T47D (cell line): Measurements from ENCODE around the gene RNU6-1.

Experiments
- DNase-seq, 2 experiments: peaks; one replicate each; pipeline versions ENCODE4 v3.0.0 to v3.0.0-alpha.2; 2011 to 2012; ENCODE audit warnings: low read depth in 1 of 2, low spot score in 1 of 2
- JUND ChIP-seq: IDR thresholded peaks from 2 replicates; pipeline ENCODE4 v1.6.1; 2012; ENCODE audit warnings: low read depth
- in situ Hi-C: cut with HindIII; loops from 2 replicates; pipeline ENCODE4 v1.10.0; 2016; ENCODE audit warnings: low sequenced_read_pairs, low pct_unique_long_range_greater_than_20kb

The RNU6-1 gene

DNA sequence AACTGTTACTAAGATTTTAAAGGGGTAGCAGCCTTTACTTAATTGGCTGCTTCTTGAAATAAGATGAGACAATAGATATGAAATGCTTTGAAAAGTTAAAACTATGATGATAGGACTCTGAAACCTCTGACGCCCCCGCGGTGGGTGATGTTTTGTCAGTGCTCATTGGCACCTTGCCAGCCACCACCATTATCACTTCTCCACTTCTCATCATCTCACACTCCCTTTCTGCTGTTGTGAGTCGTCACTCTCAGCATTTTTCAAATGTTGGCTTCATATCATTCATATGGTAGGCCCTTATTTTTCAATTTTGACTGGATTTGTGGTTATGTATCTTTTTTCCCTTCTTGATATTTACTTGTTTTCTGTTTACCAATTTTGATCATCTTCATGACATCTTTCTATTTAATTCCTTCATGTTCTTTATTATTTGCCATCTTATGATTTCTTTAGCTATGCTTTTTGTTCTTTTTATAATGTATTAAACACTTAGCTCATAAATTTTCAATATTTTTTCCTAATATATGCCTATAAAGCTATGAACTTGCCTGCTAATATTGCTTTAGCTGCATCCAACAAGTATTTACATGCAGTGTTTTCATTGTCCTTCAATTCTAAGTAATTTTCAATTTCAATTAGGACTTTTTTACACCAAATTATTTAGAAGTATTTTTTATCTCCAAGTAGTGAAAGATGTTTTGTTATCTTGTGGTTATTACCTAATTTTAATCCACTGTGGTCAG, 44.8 kb downstream of the RNU6-1 start:
- no peak for TF ChIP-seq JUND
- DNase-seq, result no peak
- in situ Hi-C loops, result no loop called here

DNA sequence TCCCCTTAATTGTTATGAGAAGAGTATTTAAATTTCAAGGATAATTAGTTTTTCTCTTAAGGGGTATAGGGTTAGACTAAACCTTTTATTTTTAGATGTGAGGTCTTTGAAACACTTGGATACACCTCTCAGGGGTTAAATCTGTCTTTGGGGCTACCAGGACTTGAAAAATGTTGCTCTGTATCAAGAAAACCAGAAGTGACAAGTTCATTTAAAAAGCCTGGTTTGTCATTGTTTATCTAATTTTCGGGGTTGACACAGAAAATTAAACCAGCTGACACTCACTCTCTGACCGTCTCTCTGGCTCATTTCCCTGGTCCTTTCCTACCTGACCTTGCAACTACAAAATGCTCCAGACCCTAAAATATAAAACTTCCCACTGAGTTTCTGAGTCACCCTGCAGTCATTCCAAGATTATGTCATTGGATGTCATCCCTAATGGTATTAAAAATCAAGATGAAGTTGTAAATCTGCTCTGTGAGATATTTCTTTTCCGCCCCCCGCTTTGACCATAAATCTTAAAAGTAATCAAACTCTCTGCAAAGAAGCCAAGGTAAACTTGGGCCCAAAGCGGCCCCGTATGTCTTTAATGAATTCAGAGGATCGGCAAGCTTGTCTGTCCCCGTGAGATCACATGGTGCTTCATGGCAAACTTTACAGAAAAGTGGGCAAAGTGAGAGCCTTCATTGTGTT, 47.4 kb downstream of the RNU6-1 start:
- TF ChIP-seq JUND, result no peak
- DNase-seq, result no peak
- in situ Hi-C loops, result no loop called here

DNA sequence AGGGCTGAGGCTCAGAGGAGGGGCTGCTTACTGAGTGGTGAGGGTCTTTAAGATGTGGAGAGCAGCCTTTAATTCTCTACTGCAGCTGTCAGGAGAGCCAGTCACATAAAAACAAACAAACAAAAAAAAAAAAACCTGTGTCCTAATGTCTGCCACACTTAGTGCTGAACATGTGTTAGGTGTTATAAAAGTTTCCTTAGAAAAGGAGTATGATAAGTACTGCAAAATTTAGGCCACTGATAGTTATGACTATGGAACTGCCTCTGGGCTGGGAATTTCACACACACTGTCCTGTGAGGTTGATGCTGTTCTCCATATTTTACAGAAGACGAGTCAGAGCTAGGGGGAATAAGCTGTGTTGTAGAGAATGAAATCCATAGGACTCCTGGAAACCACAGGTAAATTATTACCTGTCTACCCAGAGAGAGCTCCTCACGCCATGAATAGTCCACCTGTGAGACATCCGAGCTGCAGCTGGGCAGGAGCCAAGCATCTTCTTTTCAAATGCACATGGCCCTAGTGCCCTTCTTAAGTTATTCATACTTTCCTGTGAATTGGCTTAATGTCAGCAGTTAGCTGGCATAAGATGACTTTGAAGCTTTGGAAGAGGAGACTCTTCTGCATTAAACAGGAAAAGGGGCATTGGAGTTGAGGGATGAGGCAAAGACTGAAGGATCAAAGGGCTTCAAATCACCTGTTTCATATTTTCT, 49.1 kb downstream of the RNU6-1 start:
- no peak for DNase-seq
- no peak for TF ChIP-seq JUND
- in situ Hi-C loops, result no loop called here
